ENCODE data around the gene KLK7. TPM values are rescaled to one million over a fixed set of nuclear protein-coding genes. Genes with fewer than 3 reads are reported as not detected.

KLK7 gene
- total and polyA plus RNA-seq, 2 donors (not counting 3 experiments of a cell fraction or from before 2014, with no cell fraction given): not detected

DNA sequence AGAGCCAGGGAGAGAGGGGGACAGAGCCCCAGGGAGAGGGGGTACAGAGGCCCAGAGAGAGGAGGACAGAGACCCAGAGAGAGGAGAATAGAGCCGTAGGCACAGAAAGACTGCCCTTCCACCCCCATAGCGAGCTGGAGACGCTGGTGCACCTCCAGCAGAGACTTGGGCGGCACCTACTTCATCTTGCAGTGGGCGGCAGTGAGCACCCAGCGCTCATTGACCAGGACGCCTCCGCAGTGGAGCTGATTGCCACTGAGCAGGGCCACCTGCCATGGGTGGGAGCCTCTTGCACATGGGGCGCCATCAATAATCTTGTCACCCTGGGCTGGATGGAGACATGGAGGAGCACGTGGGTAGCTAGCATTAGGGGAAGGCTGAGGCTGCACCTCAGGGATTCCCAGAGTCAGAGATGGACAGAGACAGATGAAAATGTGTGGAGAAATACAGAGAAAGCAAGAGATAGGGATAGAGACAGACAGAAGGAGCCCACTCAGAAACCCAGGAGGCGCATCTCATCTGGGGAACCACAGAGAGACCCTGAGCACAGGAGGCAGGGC lies 2.0 kb downstream of the KLK7 start:
- no peaks in the 10 kb centered on the region for H4K20me1 ChIP-seq (replicated peaks; ENCODE audit: control insufficient read depth, extremely low read depth, insufficient read depth, low read length)
- H3K27ac ChIP-seq (ENCODE audit: insufficient read depth, low read depth, low read length): no peak overlapping the region
- no peaks in the 10 kb centered on the region for H3K27me3 ChIP-seq (ENCODE audit: control insufficient read depth in 2 of 2, insufficient read depth in 2 of 2, low read length in 2 of 2)
- no peak overlapping the region for H2AFZ ChIP-seq (ENCODE audit: low read depth, low read length)
- no peaks in the 10 kb centered on the region for H3K9me3 ChIP-seq (replicated peaks; ENCODE audit: control insufficient read depth, insufficient read depth, low read length)
- no peak overlapping the region for H3K9ac ChIP-seq (replicated peaks; ENCODE audit: extremely low read depth, insufficient read depth, low read length)
- H3K9me1 ChIP-seq (replicated peaks; ENCODE audit: control insufficient read depth, extremely low read depth, insufficient read depth, low read length): no peaks in the 10 kb centered on the region
- no TSS peak for BruUV-seq (replicated peaks)
- H3K79me2 ChIP-seq (ENCODE audit: control insufficient read depth, insufficient read depth, low read length): no peaks in the 10 kb centered on the region
- ChIA-PET POLR2A (no interaction called here), CTCF (no interaction called here)
- no peak overlapping the region for H3K4me3 ChIP-seq (replicated peaks in 1 of 3; ENCODE audit: insufficient read depth in 1 of 3, low read depth in 1 of 3, low read length in 3 of 3)
- no peak for FAIRE-seq
- no peaks in the 10 kb centered on the region for H3K4me1 ChIP-seq (ENCODE audit: control insufficient read depth, extremely low read depth, insufficient read depth, low read length)
- no peak overlapping the region for H3K4me2 ChIP-seq (ENCODE audit: insufficient read depth, low read length)
- H3K36me3 ChIP-seq (ENCODE audit: control insufficient read depth in 2 of 2, extremely low read depth in 1 of 2, insufficient read depth in 2 of 2, low read length in 2 of 2): no peaks in the 10 kb centered on the region
- dilution Hi-C loops (cut with MboI; ENCODE audit: extremely low pct_ligation_motif_present, low sequenced_read_pairs): no loop called here
- TF ChIP-seq JUN (IDR thresholded peaks at IDR 0.05; ENCODE audit: borderline replicate concordance, insufficient read depth, insufficient read length, low read depth): no peak
- DNase-seq (ENCODE audit: low read depth, low spot score): no peak
- intact Hi-C loops (cut with micrococcal nuclease): no loop called here

DNA sequence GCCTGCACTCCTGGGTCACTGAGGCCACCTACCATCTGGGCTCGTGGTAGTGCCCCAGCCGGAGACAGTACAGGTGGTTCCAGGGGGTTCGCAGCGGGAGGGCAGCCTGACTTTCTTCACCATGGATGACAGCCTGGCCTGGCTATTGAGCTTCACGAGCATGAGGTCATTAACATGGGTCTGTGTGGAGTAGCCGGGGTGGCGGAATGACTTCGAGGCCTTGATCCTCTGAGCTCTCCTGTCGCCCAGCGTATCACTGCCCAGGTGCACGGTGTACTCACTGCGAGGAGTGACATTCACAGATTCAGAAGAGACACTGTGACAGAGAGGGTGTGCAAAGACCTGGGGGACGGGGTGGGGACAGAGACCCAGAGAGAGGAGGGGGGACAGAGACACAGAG lies 3.5 kb downstream of the KLK7 start:
- DNase-seq (ENCODE audit: low read depth, low spot score): no peak
- TF ChIP-seq JUN (IDR thresholded peaks at IDR 0.05; ENCODE audit: borderline replicate concordance, insufficient read depth, insufficient read length, low read depth) (no peak), POLR2AphosphoS5 (IDR thresholded peaks at IDR 0.05; ENCODE audit: insufficient read depth, low read depth, low read length) (no peak), FOS (IDR thresholded peaks at IDR 0.05; ENCODE audit: borderline replicate concordance, insufficient read depth, low read length) (no peak), POLR2A (IDR thresholded peaks at IDR 0.05; ENCODE audit: low read depth, low read length) (no peak), EZH2 (IDR thresholded peaks at IDR 0.05; ENCODE audit: borderline replicate concordance, low read depth, low read length, severe bottlenecking) (no peak), GATA2 (IDR thresholded peaks at IDR 0.05; ENCODE audit: insufficient read depth, insufficient read length, low read depth, low read length) (no peak), MYC (IDR thresholded peaks at IDR 0.05; ENCODE audit: low read depth, low read length) (no peak)
- TF ChIP-seq, protein P1, sequence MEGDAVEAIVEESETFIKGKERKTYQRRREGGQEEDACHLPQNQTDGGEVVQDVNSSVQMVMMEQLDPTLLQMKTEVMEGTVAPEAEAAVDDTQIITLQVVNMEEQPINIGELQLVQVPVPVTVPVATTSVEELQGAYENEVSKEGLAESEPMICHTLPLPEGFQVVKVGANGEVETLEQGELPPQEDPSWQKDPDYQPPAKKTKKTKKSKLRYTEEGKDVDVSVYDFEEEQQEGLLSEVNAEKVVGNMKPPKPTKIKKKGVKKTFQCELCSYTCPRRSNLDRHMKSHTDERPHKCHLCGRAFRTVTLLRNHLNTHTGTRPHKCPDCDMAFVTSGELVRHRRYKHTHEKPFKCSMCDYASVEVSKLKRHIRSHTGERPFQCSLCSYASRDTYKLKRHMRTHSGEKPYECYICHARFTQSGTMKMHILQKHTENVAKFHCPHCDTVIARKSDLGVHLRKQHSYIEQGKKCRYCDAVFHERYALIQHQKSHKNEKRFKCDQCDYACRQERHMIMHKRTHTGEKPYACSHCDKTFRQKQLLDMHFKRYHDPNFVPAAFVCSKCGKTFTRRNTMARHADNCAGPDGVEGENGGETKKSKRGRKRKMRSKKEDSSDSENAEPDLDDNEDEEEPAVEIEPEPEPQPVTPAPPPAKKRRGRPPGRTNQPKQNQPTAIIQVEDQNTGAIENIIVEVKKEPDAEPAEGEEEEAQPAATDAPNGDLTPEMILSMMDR (IDR thresholded peaks at IDR 0.05; ENCODE audit: extremely low read depth in 1 of 2, insufficient read depth in 1 of 2, low read depth in 1 of 2, low read length in 2 of 2): no peak
- TF ChIP-seq, protein P2, sequence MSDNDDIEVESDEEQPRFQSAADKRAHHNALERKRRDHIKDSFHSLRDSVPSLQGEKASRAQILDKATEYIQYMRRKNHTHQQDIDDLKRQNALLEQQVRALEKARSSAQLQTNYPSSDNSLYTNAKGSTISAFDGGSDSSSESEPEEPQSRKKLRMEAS (IDR thresholded peaks at IDR 0.05; ENCODE audit: insufficient read depth, insufficient read length): no peak
- POLR2A ChIA-PET: no interaction called here
- H3K4me2 ChIP-seq (ENCODE audit: insufficient read depth, low read length): no peak overlapping the region
- FAIRE-seq: no peak
- no peaks in the 10 kb centered on the region for H3K4me1 ChIP-seq (ENCODE audit: control insufficient read depth, extremely low read depth, insufficient read depth, low read length)
- dilution Hi-C loops (cut with MboI; ENCODE audit: extremely low pct_ligation_motif_present, low sequenced_read_pairs): no loop called here
- intact Hi-C loops (cut with micrococcal nuclease): no loop called here
- H3K9ac ChIP-seq (replicated peaks; ENCODE audit: extremely low read depth, insufficient read depth, low read length): no peak overlapping the region
- H3K27me3 ChIP-seq (ENCODE audit: control insufficient read depth in 2 of 2, insufficient read depth in 2 of 2, low read length in 2 of 2): no peaks in the 10 kb centered on the region
- H2AFZ ChIP-seq (ENCODE audit: low read depth, low read length): no peak overlapping the region
- H3K9me3 ChIP-seq (replicated peaks; ENCODE audit: control insufficient read depth, insufficient read depth, low read length): no peaks in the 10 kb centered on the region
- H3K79me2 ChIP-seq (ENCODE audit: control insufficient read depth, insufficient read depth, low read length): no peaks in the 10 kb centered on the region
- BruUV-seq (replicated peaks): no TSS peak
- no peaks in the 10 kb centered on the region for H4K20me1 ChIP-seq (replicated peaks; ENCODE audit: control insufficient read depth, extremely low read depth, insufficient read depth, low read length)
- H3K9me1 ChIP-seq (replicated peaks; ENCODE audit: control insufficient read depth, extremely low read depth, insufficient read depth, low read length): no peaks in the 10 kb centered on the region
- CTCF ChIA-PET: interaction anchor here (1.1 kb wide), 1 partner anchor 36 kb away, joined by 3 read pairs; no protein-coding TSS in a partner anchor
- H3K27ac ChIP-seq (ENCODE audit: insufficient read depth, low read depth, low read length): no peak overlapping the region
- H3K36me3 ChIP-seq (ENCODE audit: control insufficient read depth in 2 of 2, extremely low read depth in 1 of 2, insufficient read depth in 2 of 2, low read length in 2 of 2): no peaks in the 10 kb centered on the region
- no peak overlapping the region for H3K4me3 ChIP-seq (replicated peaks in 1 of 3; ENCODE audit: insufficient read depth in 1 of 3, low read depth in 1 of 3, low read length in 3 of 3)

Data from endothelial cell of umbilical vein (primary cell).